ENCODE results near the gene CNOT6. TPM values are rescaled to one million over a fixed set of nuclear protein-coding genes. Genes with fewer than 3 reads are reported as not detected.
A peak's percentile ranks its signal among the peaks of the same experiment; 100 is the strongest.

CNOT6 gene
- total RNA-seq, 1 experiment from 2014 or later = 73.1 TPM

DNA sequence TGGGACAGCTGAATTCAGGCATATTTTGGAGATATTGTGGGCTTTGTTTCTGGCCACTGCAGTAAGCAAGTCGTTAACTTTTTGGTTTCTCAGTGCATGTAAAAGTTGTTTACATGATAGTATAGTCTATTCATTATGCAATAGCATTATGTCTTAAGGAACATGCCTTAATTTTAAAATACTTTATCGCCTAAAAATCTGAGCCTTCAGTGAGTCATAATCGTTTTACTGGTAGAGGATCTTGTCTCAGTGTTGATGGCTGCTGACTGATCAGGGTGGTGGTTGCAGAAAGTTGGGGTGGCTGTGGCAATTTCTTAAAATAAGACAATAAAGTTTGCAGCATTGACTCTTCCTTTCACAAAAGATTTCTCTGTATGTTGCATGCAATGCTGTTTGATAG is 92.0 kb downstream of the CNOT6 start:
- POLR2A ChIA-PET = interaction anchor here (2.9 kb wide), 1 partner anchor 11 kb away, joined by 10 read pairs; no protein-coding TSS in a partner anchor
- intact Hi-C loops (cut with micrococcal nuclease) = no loop called here
- Mint-ChIP-seq H3K27ac (ENCODE audit: low read depth, unreplicated experiment) (no peak overlapping the region), H3K9me3 (ENCODE audit: unreplicated experiment) (no peaks in the 10 kb centered on the region), H3K4me3 (ENCODE audit: unreplicated experiment) (no peak overlapping the region), H3K36me3 (ENCODE audit: insufficient read depth, unreplicated experiment) (peaks cover 11% of the 10 kb centered on the region), H3K4me1 (ENCODE audit: insufficient read depth, unreplicated experiment) (no peaks in the 10 kb centered on the region), H3K27me3 (ENCODE audit: insufficient read depth, unreplicated experiment) (peaks cover 15% of the 10 kb centered on the region)
- TF ChIP-seq, protein P1, sequence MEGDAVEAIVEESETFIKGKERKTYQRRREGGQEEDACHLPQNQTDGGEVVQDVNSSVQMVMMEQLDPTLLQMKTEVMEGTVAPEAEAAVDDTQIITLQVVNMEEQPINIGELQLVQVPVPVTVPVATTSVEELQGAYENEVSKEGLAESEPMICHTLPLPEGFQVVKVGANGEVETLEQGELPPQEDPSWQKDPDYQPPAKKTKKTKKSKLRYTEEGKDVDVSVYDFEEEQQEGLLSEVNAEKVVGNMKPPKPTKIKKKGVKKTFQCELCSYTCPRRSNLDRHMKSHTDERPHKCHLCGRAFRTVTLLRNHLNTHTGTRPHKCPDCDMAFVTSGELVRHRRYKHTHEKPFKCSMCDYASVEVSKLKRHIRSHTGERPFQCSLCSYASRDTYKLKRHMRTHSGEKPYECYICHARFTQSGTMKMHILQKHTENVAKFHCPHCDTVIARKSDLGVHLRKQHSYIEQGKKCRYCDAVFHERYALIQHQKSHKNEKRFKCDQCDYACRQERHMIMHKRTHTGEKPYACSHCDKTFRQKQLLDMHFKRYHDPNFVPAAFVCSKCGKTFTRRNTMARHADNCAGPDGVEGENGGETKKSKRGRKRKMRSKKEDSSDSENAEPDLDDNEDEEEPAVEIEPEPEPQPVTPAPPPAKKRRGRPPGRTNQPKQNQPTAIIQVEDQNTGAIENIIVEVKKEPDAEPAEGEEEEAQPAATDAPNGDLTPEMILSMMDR (IDR thresholded peaks at IDR 0.05; ENCODE audit: unreplicated experiment) = no peak
- no TSS peak for BruUV-seq (replicated peaks)
- peak; percentile 28 for DNase-seq (ENCODE audit: unreplicated experiment)
- CTCF ChIA-PET = no interaction called here

DNA sequence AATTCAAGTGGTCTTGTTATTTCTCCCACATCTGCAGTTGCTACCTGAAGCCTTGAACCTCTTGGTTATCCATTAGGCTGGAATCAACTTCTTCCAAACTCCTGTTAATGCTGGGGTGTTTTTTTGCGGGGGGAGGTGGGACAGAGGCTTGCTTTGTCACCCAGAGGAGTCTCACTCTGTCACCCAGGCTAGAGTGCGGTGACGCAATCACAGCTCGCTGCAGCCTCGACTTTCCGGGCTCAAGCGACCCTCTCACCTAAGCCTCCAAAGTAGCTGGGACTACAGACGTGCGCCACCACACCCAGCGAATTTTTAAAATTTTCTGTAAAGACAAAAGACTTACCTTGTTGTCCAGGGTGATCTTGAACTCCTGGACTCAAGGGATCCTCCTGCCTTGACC is 92.7 kb downstream of the CNOT6 start:
- peaks cover 11% of the 10 kb centered on the region for H3K36me3 Mint-ChIP-seq (ENCODE audit: insufficient read depth, unreplicated experiment)
- no peak overlapping the region for H3K27ac Mint-ChIP-seq (ENCODE audit: low read depth, unreplicated experiment)
- TF ChIP-seq, protein P1 (IDR thresholded peaks at IDR 0.05; ENCODE audit: unreplicated experiment) = no peak
- no peak overlapping the region for H3K4me3 Mint-ChIP-seq (ENCODE audit: unreplicated experiment)
- ChIA-PET POLR2A (interaction anchor here (0.7 kb wide), 1 partner anchor 130 kb away, joined by 3 read pairs; no protein-coding TSS in a partner anchor), CTCF (interaction anchor here (0.6 kb wide), 1 partner anchor 37 kb away, joined by 4 read pairs; no protein-coding TSS in a partner anchor)
- no peak for DNase-seq (ENCODE audit: unreplicated experiment)
- intact Hi-C loops (cut with micrococcal nuclease) = no loop called here
- H3K9me3 Mint-ChIP-seq (ENCODE audit: unreplicated experiment) = no peaks in the 10 kb centered on the region
- peaks cover 19% of the 10 kb centered on the region for H3K27me3 Mint-ChIP-seq (ENCODE audit: insufficient read depth, unreplicated experiment)
- BruUV-seq (replicated peaks) = no TSS peak
- no peaks in the 10 kb centered on the region for H3K4me1 Mint-ChIP-seq (ENCODE audit: insufficient read depth, unreplicated experiment)

DNA sequence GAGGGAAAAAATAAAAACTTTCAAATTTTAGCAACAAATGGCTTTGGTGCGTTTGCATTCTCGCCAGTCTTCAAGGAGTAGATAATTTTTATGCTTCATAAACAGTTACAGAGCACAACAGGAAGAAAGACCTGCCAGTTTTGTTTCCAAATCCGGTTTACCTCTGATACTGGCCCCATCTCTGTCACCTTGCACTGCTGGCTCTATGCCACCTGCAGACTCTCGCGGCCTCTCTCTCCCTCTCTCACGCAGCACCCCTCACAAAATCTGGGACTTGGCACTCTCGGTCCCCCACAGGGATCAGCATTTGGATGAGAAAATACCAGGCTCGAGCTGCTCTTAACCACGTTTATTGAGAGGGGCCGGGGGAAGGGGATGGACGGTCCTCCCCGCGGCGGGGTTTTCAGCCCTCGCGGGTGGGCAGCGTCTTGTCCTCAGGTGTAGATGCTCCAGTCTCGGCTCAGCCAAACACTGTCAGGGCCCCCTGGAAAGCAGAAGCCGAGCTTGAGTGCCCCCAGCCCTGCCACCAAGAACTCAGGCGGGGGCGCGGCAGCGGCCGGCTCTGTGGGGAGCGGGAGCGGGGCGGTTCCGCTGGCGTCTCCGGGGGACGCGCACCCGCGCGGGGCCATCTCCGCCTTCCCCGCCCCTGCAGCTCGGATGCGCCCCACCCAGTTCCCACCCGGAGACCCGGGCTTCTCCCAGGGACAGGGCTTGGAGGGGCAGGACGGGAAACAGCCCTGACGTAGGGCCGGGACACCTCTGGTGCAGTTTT is 95.8 kb downstream of the CNOT6 start:
- no peak for DNase-seq (ENCODE audit: unreplicated experiment)
- Mint-ChIP-seq H3K4me1 (ENCODE audit: insufficient read depth, unreplicated experiment) (no peaks in the 10 kb centered on the region), H3K36me3 (ENCODE audit: insufficient read depth, unreplicated experiment) (peaks cover 2% of the 10 kb centered on the region), H3K4me3 (ENCODE audit: unreplicated experiment) (no peak overlapping the region), H3K27ac (ENCODE audit: low read depth, unreplicated experiment) (no peak overlapping the region), H3K27me3 (ENCODE audit: insufficient read depth, unreplicated experiment) (peaks cover 46% of the 10 kb centered on the region), H3K9me3 (ENCODE audit: unreplicated experiment) (no peaks in the 10 kb centered on the region)
- CTCF ChIA-PET = interaction anchor here (0.6 to 1.6 kb wide), 3 partner anchors 13 to 338 kb away, joined by 3 to 6 read pairs (median 3); no protein-coding TSS in a partner anchor
- intact Hi-C loops (cut with micrococcal nuclease) = no loop called here
- BruUV-seq (replicated peaks) = no TSS peak
- TF ChIP-seq, protein P1 (IDR thresholded peaks at IDR 0.05; ENCODE audit: unreplicated experiment) = no peak
- POLR2A ChIA-PET = no interaction called here

DNA sequence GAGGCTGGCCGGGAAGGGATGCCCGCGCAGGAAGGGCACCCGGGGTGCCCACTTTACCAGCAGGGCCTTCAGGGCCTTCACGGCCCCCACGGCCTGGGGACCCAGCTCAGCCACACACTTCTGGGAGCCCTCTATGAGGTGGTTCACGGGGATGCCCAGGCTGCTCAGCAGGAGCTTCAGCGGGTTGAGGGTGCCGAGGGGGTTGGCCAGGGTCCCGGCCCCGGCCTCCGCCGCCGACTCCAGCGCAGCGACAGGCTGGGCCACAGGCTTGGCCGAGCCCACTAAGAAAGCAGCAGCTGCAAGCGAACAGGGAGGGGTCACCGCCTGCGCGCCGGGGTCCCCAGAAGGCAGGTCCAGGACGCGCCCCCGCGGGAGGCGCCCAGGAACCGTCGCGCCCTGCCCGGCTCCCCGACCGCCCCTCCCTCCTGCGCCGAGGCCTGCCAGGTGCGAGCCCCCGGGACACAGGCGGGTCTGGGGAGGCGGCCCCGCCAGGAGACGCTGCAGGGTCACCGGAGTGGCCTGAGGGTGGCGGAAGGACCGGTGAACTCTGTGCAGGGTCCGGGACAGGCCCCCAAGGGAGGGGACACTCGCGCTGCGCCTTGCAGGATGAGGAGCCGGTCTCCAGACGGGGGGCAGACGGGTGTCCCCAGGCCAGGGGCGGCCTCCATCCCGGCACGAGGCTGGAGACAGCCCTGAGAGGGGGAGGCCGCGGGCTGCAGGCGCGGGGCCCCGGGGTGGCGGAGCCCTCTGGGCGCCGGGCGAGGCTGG is 96.5 kb downstream of the CNOT6 start:
- intact Hi-C loops (cut with micrococcal nuclease) = no loop called here
- H3K36me3 Mint-ChIP-seq (ENCODE audit: insufficient read depth, unreplicated experiment) = no peaks in the 10 kb centered on the region
- ChIA-PET POLR2A (no interaction called here), CTCF (interaction anchor here (0.6 to 1.5 kb wide), 2 partner anchors 12 to 339 kb away, joined by 3 read pairs; no protein-coding TSS in a partner anchor)
- no peak for DNase-seq (ENCODE audit: unreplicated experiment)
- H3K27ac Mint-ChIP-seq (ENCODE audit: low read depth, unreplicated experiment) = no peak overlapping the region
- H3K9me3 Mint-ChIP-seq (ENCODE audit: unreplicated experiment) = no peaks in the 10 kb centered on the region
- peaks cover 46% of the 10 kb centered on the region for H3K27me3 Mint-ChIP-seq (ENCODE audit: insufficient read depth, unreplicated experiment)
- H3K4me3 Mint-ChIP-seq (ENCODE audit: unreplicated experiment) = no peak overlapping the region
- BruUV-seq (replicated peaks) = no TSS peak
- no peaks in the 10 kb centered on the region for H3K4me1 Mint-ChIP-seq (ENCODE audit: insufficient read depth, unreplicated experiment)
- TF ChIP-seq, protein P1 (IDR thresholded peaks at IDR 0.05; ENCODE audit: unreplicated experiment) = no peak
